Right cardiac atrium (tissue), 5 donors: ENCODE data around the gene PEX11G. TPM values are rescaled to one million over a fixed set of nuclear protein-coding genes. Genes with fewer than 3 reads are reported as not detected.
A peak's percentile ranks its signal among the peaks of the same experiment; 100 is the strongest.

ENCODE experiments used
- ATAC-seq, 2 donors: fragments of 200-7000 bp; cut with Tn5 transposase; one replicate each; pipeline versions ENCODE4 v1.8.0 to v1.9.1; 2020; ENCODE audit warnings: moderate library complexity in 2 of 2, mild to moderate bottlenecking in 1 of 2
- DNase-seq, 3 donors: peaks; one replicate each; pipeline ENCODE4 v3.0.0-alpha.2; 2020
- H3K27ac ChIP-seq: one replicate; pipeline ENCODE4 v1.5.1; 2013; ENCODE audit warnings: mild to moderate bottlenecking, low read length, control low read depth, moderate library complexity
- H3K27me3 ChIP-seq: one replicate; pipeline ENCODE4 v1.6.1; 2013; ENCODE audit not compliant: control insufficient read depth, insufficient read depth
- H3K4me1 ChIP-seq: one replicate; pipeline ENCODE4 v1.6.1; 2013; ENCODE audit warnings: low read length; ENCODE audit not compliant: control insufficient read depth, insufficient read depth
- H3K4me3 ChIP-seq: one replicate; pipeline ENCODE4 v1.5.1; 2013; ENCODE audit warnings: low read length, control low read depth
- H3K9me3 ChIP-seq: one replicate; pipeline ENCODE4 v1.6.1; 2013; ENCODE audit warnings: low read length; ENCODE audit not compliant: control insufficient read depth
- WGBS: extraction: QIAGEN DNeasy Blood & Tissue Kit; methylation state at CpG from one replicate; pipeline ENCODE4 v1.1.7; 2013; 5-methylcytosine and 5-hydroxymethylcytosine counted together
- intact Hi-C, 4 donors: fragments of 100-400 bp; cut with DNase I; formaldehyde crosslinking; loops; one replicate each; pipeline versions ENCODE4 v1.11.0 to v1.14.0; 2022 to 2023
- polyA plus RNA-seq: library from polyadenylated mRNA; stranded (reverse); fragments of 200-250 nt; gene quantifications from one replicate; pipeline ENCODE4 v1.2.3, GENCODE V29; 2013
- total RNA-seq, 4 donors: library from RNA; stranded (reverse); fragmentation: NEBNext Ultra II Directional; extraction: Animal tissue kit (Norgen Biotek cat#: 25700); gene quantifications; one replicate each; pipeline ENCODE4 v1.2.1, GENCODE V29; 2021
- donor health status: healthy with polysubstance abuse.
- donor health status: DM: no; HTN: yes; CAD: no.
- donor health status: DM: no; HTN: no; CAD: no.
- donor health status: DM: no; HTN: yes; CAD: no; lungs with severe emphysema.
- donor health status: DM: yes; HTN: yes; CAD: no.

PEX11G gene
- total and polyA plus RNA-seq, 5 donors = 1.5 to 3.2 (median 2.4) TPM

GRCh38 chr19:7476241-7476640 lies 12.6 kb downstream of the PEX11G start:
- no peaks in the 10 kb centered on the region for H3K9me3 ChIP-seq
- no peaks in the 10 kb centered on the region for H3K4me1 ChIP-seq
- intact Hi-C loops = no loop called here
- H3K4me3 ChIP-seq = no peak overlapping the region
- no peaks in the 10 kb centered on the region for H3K27me3 ChIP-seq
- WGBS = 80% methylated on average over 7 of the region's 7 CpGs
- ATAC-seq (no peak), DNase-seq (no peak)
- no peak overlapping the region for H3K27ac ChIP-seq

GRCh38 chr19:7475665-7476064 lies 13.2 kb downstream of the PEX11G start:
- intact Hi-C loops = no loop called here
- H3K27me3 ChIP-seq = no peaks in the 10 kb centered on the region
- no peaks in the 10 kb centered on the region for H3K9me3 ChIP-seq
- H3K4me3 ChIP-seq = no peak overlapping the region
- 89% methylated on average over 6 of the region's 6 CpGs for WGBS
- no peak overlapping the region for H3K27ac ChIP-seq
- no peaks in the 10 kb centered on the region for H3K4me1 ChIP-seq
- DNase-seq = no peak
- no peak for ATAC-seq

GRCh38 chr19:7471696-7472615 lies 16.9 kb downstream of the PEX11G start:
- no peaks in the 10 kb centered on the region for H3K9me3 ChIP-seq
- ATAC-seq (no peak), DNase-seq (no peak)
- no peak overlapping the region for H3K27ac ChIP-seq
- intact Hi-C loops = no loop called here
- no peaks in the 10 kb centered on the region for H3K27me3 ChIP-seq
- WGBS = 87% methylated on average over 42 of the region's 42 CpGs
- H3K4me3 ChIP-seq = no peak overlapping the region
- H3K4me1 ChIP-seq = no peaks in the 10 kb centered on the region

GRCh38 chr19:7470540-7471305 lies 18.1 kb downstream of the PEX11G start:
- ATAC-seq (no peak), DNase-seq (no peak)
- no peaks in the 10 kb centered on the region for H3K9me3 ChIP-seq
- intact Hi-C loops = no loop called here
- no peak overlapping the region for H3K4me3 ChIP-seq
- H3K27ac ChIP-seq = no peak overlapping the region
- 92% methylated on average over 31 of the region's 31 CpGs for WGBS
- no peaks in the 10 kb centered on the region for H3K27me3 ChIP-seq
- no peaks in the 10 kb centered on the region for H3K4me1 ChIP-seq

GRCh38 chr19:7469669-7470285 lies 19.1 kb downstream of the PEX11G start:
- 92% methylated on average over 31 of the region's 31 CpGs for WGBS
- peak; percentile 10 to 23 for ATAC-seq
- Histone ChIP-seq H3K9me3 (no peaks in the 10 kb centered on the region), H3K4me1 (no peaks in the 10 kb centered on the region), H3K27ac (no peak overlapping the region), H3K27me3 (no peaks in the 10 kb centered on the region), H3K4me3 (no peak overlapping the region)
- intact Hi-C loops = no loop called here
- DNase-seq = no peak

- no peak overlapping the region for H3K4me3 ChIP-seq
- DNase-seq (no peak), ATAC-seq (no peak)
- no peaks in the 10 kb centered on the region for H3K9me3 ChIP-seq
- H3K27ac ChIP-seq = no peak overlapping the region
- H3K27me3 ChIP-seq = no peaks in the 10 kb centered on the region
- H3K4me1 ChIP-seq = no peaks in the 10 kb centered on the region
- intact Hi-C loops = no loop called here
- 93% methylated on average over 24 of the region's 24 CpGs for WGBS
Measured at GRCh38 chr19:7468840-7469239, 20.0 kb downstream of the PEX11G start.

GRCh38 chr19:7467009-7467989 lies 21.5 kb downstream of the PEX11G start:
- intact Hi-C loops = no loop called here
- Histone ChIP-seq H3K27ac (no peak overlapping the region), H3K4me3 (no peak overlapping the region), H3K9me3 (no peaks in the 10 kb centered on the region), H3K4me1 (no peaks in the 10 kb centered on the region), H3K27me3 (no peaks in the 10 kb centered on the region)
- ATAC-seq (no peak), DNase-seq (no peak)
- WGBS = 97% methylated on average over 86 of the region's 86 CpGs

GRCh38 chr19:7463575-7463974 lies 25.3 kb downstream of the PEX11G start:
- 96% methylated on average over 23 of the region's 23 CpGs for WGBS
- ATAC-seq = no peak
- no peaks in the 10 kb centered on the region for H3K4me1 ChIP-seq
- no peak for DNase-seq
- H3K9me3 ChIP-seq = no peaks in the 10 kb centered on the region
- H3K27ac ChIP-seq = no peak overlapping the region
- H3K4me3 ChIP-seq = no peak overlapping the region
- no peaks in the 10 kb centered on the region for H3K27me3 ChIP-seq
- intact Hi-C loops = no loop called here

- intact Hi-C loops = no loop called here
- peak; percentile 14 to 35 for ATAC-seq
- Histone ChIP-seq H3K4me1 (no peaks in the 10 kb centered on the region), H3K27me3 (no peaks in the 10 kb centered on the region), H3K9me3 (no peaks in the 10 kb centered on the region), H3K27ac (no peak overlapping the region), H3K4me3 (no peak overlapping the region)
- 90% methylated on average over 28 of the region's 28 CpGs for WGBS
- DNase-seq = no peak
Measured at GRCh38 chr19:7461841-7462629, 26.8 kb downstream of the PEX11G start.

- H3K27ac ChIP-seq = no peak overlapping the region
- 74% methylated on average over 14 of the region's 14 CpGs for WGBS
- H3K4me3 ChIP-seq = no peak overlapping the region
- peak in 1 of 3 donors; percentile 68 for DNase-seq
- H3K9me3 ChIP-seq = no peaks in the 10 kb centered on the region
- H3K27me3 ChIP-seq = no peaks in the 10 kb centered on the region
- intact Hi-C loops = no loop called here
- no peaks in the 10 kb centered on the region for H3K4me1 ChIP-seq
- ATAC-seq = no peak
Measured at GRCh38 chr19:7460562-7460966, 28.3 kb downstream of the PEX11G start.
